Keratinocyte (primary cell): ENCODE results near the gene LIME1.

Experiments used
- CTCF ChIP-seq, 3 experiments: IDR thresholded peaks in 1 of 3; conservative IDR thresholded peaks in 1 of 3; optimal IDR thresholded peaks in 1 of 3; 2 replicates in 2 of 3; 3 replicates in 1 of 3; pipeline versions ENCODE3 to v1.5.1; 2011; ENCODE audit warnings: low read length in 3 of 3, mild to moderate bottlenecking in 3 of 3, moderate library complexity in 2 of 3, control low read depth in 1 of 3, inconsistent platforms in 1 of 3; ENCODE audit not compliant: insufficient read depth in 2 of 3; ENCODE audit errors: extremely low read depth in 1 of 3
- EZH2 ChIP-seq: IDR thresholded peaks from one replicate; pipeline ENCODE4 v1.6.1; 2012; ENCODE audit warnings: inconsistent platforms, mild to moderate bottlenecking, low read length, moderate library complexity

- no peak for TF ChIP-seq CTCF (optimal IDR thresholded peaks at IDR 0.05 in 1 of 3, IDR thresholded peaks at IDR 0.05 in 1 of 3, conservative IDR thresholded peaks at IDR 0.05 in 1 of 3; ENCODE audit: extremely low read depth in 1 of 3, insufficient read depth in 2 of 3, low read length in 3 of 3)
- TF ChIP-seq EZH2 = no peak
Observed at GRCh38 chr20:63741676-63742380, 5.4 kb downstream of the LIME1 start.
